NOMO-1 treated with dmso at 0.1 percent for 144 hours (cell line): ENCODE measurements around the gene FAM83F.
A peak's percentile ranks its signal among the peaks of the same experiment; 100 is the strongest.

Source experiments
- DNase-seq: peaks from one replicate; lab custom pipeline; 2025; ENCODE audit not compliant: unreplicated experiment; lab: John Stamatoyannopoulos, UW

FAM83F gene

GRCh38 chr22:40033586-40034380 is 39.0 kb downstream of the FAM83F start:
- DNase-seq = no peak

DNA sequence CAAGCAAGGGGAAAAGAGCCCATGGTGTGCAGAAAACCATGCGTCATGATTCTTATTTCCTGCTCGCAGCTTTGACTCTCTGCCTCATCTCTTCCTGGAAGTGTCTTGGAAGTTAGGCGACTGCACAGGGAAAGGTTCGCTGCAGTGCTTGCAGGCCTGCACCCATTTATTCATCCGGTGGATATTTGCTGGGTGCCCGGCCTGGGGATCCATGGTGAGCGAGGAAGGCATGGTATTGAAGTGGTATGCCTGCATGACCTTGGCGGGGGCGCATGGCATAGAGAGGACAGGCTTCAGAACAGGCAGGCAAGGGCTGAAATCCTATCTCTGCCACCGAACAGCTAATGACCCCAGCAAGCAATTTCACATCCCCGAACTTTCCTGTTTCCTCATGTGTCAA is 40.6 kb downstream of the FAM83F start:
- no peak for DNase-seq

- no peak for DNase-seq
Observed at GRCh38 chr22:40036126-40036525, 41.4 kb downstream of the FAM83F start.

- DNase-seq = peak; percentile 66
Observed at GRCh38 chr22:40036591-40037225, 42.0 kb downstream of the FAM83F start.

GRCh38 chr22:40037320-40037719 is 42.6 kb downstream of the FAM83F start:
- no peak for DNase-seq

GRCh38 chr22:40039482-40040115 is 44.8 kb downstream of the FAM83F start:
- DNase-seq = no peak

DNA sequence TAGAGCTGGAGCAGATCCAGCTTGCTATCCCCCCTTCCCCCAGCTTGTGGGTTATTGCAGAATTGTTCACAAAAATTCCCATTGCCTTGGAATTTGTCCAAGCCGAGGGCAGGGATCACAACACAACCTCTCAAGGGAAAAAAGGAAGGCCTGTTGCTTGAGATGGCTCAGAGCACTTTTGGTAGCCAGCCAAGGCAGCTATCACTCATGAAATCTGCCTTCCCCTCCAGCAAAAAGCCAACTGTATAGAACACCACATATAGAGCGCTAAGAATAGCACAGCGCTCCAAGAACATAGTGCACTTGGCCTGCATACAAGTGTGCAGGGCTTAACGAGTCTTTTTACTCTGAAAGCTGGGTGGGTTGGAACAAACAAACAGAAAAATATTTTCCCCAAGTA is 46.2 kb downstream of the FAM83F start:
- DNase-seq = no peak

- no peak for DNase-seq
Observed at GRCh38 chr22:40041366-40042137, 46.8 kb downstream of the FAM83F start.

DNA sequence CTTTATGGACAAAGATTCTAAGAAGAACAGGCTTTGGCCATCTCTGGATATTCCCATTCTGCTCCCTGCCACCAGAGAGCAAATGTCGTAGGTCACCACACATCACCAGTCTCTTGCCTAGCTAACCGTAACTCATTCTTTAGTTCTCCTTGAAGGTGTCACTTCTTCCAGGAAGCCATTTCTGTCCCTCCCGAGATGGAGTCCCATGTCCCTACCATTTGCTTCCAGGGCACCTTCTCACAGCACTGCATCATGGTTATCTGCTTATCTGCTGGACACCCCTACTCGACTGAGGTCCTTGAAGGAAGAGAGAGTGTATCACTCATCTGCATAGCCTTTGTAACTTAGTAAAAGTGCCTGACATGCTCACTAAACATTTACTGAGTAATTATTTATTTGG is 47.6 kb downstream of the FAM83F start:
- DNase-seq = no peak

DNA sequence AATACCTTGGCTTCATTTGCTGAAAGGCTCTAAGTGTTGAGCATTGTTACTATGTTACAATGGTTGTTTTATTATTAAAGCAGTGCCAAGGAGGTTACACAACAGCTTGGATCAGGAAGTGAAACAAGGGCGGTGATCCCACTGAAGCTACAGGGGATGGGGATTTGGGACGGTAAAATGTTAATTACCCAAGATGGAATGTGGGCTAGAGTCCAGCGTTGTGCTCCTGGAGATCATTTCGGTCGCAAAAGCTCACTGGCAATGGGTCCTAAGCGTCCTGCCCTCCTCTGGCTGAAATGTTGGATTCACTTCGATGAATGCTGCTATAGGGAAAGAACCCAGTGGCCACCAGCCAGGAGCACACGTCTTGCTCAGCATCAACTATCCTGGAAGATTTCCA is 48.3 kb downstream of the FAM83F start:
- no peak for DNase-seq

- DNase-seq = no peak
Observed at GRCh38 chr22:40043793-40044101, 49.0 kb downstream of the FAM83F start.

DNA sequence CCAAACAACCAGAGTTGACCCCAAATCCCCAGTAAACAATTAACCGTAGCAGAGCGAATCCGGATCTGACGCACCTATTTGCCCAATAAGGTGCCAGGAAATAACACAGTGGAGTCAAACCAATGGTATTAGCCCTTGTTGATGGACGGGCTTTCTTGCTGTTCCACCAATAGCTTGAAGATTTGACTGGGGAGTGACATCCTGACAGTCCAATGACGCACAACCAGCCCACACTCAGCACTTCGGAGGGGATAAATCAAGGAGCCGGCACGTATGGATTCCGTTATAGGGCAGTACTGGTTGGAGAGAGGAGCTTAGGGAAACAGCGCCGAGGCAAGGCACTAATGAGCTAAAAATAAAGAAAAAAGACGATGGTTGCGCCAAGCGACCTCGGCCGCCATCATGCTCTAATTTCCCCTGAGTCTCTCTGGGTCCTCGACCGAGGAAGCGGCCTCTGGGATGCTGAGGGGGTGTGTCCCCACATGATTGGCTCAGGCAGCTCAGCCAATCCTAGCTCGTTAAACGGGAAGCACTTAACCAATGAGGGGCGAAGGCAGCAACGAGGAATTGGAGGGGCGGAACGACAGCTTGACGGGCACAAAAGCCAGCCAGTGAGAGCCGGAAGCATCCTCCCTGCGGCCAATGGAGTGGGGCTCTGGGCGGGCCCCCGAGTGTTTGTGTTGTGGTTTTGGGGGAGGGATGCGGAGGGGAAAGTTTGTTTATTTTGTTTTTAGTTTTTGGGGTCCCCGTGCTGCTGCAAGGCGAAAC is 49.5 kb downstream of the FAM83F start:
- DNase-seq = peak; percentile 99

- peak; percentile 27 for DNase-seq
Observed at GRCh38 chr22:40044870-40045834, 50.4 kb downstream of the FAM83F start.

DNA sequence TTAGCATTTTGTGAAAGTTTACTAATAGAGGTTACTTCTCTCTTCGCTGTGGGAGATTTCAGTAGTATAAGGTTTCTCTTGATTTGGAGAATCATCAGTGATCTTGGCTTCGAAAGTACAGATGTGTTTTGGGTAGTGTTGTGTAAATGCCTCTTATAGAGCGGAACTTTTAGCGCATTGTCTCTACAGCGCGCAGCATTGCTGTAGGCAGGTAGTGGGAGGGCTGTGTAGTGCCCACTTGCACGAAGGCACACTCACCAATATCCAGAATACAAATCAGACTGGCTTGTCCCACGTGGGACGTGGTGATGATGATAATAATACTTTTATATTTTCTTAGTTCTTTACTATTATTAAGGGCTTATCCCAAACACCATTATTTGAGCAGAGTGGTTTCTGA is 51.4 kb downstream of the FAM83F start:
- no peak for DNase-seq

DNA sequence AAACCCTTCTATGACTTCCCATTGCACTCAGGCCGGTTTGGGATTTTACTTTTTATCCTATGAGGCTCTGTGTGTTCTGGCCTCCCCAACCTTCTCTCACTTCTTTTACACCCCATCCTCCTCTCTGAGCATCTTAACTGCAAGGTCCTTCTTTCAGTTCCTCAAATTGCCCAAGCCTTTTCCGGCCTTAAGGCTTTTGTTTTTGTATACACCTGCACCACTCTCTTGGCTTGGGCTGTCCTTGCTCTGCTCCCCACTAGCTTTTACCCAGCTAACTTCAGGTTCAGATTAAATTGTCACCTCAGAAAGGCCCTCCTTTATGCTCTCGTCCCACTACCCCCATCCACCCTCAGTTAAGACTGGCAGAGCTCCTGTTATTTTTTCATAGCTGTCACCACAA is 55.5 kb downstream of the FAM83F start:
- DNase-seq = peak; percentile 71

DNA sequence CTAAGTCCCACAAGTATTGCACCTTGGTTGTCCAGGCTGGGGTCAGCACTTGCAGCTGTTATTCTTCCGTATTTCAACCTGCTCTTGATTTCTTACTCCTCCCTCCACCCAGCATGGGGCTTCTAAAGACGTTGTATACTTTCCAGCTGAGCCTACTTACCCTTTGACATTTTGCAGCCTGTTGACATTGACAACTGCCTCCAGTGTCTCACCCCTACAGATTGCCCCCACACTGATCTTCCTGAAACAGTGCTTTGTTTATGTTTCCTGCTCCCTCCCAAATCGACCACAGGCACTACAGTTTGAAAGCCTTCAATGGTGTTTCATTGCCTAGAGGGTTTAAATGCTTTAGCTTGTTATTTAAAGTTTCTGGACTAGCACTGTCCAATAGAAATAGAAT is 56.6 kb downstream of the FAM83F start:
- DNase-seq = no peak

- DNase-seq = no peak
Observed at GRCh38 chr22:40053460-40053859, 58.7 kb downstream of the FAM83F start.

GRCh38 chr22:40054486-40054885 is 59.7 kb downstream of the FAM83F start:
- DNase-seq = no peak

- DNase-seq = no peak
Observed at GRCh38 chr22:40055143-40055883, 60.6 kb downstream of the FAM83F start.
